GM19240 (cell line): ENCODE results near the gene EXOC4.

Experiments used
- DNase-seq: peaks from one replicate; pipeline ENCODE4 v3.0.0; 2011; ENCODE audit warnings: low spot score; ENCODE audit not compliant: insufficient read length

EXOC4 gene

DNA sequence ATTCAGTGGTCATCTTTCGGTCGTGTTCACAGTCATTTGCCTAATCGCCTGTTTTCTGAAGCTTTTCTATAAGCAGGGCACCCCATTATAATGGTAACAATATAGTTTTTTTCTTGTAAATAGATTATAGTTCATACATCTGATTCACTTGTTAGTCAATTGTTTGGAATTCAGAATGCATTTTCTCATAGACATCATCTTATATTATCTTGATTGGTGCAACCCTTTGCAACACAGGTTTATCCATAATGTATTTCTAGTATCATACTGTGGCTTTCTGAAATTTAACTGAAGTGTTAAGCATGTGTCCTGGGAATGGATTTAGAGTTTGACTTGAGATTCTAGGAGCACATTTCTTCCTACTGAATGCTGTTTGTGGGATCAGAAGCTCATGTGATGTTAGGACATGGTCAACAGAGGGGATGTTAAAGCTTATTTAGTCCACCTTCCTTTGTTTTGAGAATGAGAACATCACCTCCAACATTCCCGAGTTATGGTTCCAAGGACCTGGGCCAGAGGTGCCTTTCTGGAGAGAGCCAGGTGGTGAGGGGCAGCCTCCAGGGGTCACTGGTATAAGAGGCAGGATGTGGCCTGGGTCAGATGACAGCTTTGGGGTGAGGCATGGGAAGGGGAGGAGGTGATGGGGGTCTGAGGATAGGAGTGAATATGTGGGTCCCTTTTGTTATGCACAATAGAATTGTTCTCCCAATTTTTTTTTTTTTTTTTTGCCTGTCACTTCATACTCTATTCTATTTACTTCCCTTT is 415.6 kb downstream of the EXOC4 start:
- no peak for DNase-seq

DNA sequence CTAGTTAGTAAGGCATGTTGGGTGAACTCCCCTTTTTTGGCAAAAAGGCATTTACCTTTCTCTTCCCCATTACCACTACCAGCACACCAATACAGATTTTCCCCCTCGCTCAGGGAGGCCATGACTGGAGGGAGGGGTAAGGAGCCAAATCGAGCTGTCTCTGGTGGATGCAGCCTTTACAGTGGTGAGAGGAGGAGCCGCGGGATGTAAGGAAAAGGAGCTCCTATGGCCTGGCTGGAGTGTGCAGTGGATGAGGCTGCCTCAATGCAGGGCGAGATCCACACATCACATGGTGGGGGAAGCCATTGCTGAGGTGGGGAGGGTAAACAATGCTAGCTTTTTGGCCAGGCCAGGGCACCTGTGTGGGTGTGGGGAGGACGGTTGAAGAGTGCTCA is 416.2 kb downstream of the EXOC4 start:
- DNase-seq: no peak

DNA sequence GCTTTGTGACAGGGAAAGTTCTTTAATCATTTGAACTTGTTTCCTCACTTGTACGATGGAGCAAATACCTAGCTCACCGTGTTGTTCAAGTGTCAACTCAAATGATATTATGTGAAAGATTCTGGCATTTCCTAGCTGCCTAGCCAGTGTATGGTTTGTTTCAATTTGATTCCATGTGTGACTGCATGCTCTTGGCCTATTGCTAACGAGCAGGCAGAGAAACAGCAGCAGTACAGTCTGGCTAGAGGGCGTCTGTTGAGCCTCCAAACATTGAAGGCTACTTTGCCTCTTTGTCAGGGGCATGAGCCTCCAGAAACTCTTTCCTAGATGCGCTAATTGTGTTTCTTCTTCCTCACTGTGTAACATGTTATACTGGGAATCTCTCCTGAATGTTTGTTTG is 417.4 kb downstream of the EXOC4 start:
- DNase-seq: no peak

DNA sequence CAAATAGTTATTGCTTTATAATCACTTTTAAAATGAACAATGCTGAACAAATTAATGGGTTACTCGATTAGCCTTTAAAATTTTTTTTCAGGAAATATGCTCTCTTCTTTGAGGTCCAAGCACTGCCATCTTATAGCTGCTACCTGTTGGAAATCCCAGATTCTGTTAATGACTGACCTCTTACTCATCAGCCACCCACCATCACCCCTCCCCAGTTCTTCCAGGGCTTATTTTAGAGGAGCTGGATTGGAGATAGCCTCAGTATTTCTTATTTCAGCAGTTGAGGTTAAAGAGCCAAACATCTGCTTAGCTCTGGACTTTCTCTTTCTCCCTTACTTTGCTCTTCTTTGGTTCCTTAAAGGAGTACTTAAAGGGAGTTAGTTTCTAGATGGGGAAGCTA is 420.0 kb downstream of the EXOC4 start:
- DNase-seq: no peak

DNA sequence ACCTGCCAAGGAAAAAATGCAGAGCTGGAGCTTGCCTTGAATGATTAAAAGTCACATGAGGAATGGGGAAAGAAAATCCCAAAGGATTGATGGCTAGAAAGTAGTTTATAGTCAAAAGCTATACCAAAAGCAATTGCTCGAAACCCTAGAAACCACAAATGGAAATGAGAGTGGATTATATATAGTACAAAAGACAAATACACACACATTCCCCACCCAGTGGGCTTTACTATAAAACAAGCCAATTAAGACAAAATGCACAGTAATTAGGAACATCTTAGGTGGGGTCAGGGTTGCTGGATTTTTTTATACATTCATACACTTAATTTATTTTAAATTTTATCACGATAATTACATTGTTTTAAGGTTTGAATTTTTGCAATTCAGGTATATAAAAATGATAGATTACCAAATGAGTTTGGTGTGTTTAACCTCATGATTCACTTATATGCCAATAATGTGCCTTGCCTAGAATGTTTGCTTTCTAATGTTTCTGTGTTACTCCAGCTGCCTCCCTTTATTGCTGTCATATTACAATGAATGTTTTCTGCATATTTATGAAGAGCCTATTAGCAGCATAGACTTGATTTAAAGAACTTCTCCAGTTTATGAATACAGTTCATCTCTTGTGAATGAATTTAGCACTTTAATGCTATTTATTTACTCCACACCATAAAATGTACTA is 421.3 kb downstream of the EXOC4 start:
- DNase-seq: no peak

DNA sequence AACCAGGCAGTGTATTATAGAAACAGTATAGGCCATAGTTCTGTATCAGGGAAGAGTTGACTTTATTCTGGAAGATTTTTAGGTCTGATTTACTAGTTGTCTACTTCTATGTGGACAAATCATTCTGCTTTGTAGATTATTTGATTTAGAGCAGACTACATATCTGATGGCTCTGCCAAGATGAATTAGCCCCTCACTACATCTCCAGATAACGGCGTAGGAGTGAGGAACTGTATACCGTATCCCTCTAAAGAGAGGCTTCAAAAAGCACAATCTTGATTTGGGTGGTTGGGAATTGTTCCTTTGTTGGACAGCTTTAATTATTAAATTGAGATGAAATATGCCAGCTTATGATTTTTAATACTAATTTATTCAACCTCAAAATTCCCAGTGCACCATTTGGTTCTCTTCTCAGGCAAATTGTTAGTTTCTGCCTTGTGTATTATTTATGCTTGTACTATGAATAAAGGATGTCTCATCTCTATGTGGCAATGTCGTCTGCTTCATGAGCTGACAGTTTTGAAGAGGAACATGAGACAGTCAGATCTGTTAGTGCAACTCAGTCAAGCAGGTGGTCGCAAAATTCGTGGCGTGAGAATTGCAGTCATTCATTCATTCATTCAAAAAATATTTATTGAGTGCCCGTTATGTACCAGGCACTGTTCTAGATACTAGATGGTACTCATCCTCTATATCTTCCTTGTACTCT is 422.8 kb downstream of the EXOC4 start:
- DNase-seq: no peak

DNA sequence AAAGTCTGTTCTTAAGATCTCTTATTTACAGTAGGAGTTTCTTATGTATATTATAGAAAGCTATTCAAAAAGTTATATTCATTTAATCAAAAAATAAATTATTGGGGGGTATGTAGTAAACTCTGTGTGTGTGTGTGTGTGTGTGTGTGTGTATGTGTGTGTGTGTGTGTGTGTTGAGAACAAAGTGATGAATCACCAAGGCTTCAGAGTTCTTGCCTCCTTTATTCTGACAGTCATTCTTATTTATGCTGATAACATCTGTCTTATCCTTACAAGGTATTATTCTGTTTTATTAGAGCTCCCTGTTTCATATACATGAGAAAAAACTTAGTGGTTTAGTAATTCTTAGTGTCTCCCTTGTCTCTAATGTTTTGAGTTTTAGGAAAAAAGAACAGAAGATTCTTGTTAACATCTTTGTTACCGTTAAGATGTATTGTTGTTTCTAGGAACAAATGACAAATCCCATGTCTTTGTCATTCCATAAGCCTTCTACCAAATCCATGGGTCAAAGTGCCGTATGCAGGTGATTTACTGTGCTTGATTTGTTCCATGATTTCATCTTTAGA is 424.0 kb downstream of the EXOC4 start:
- DNase-seq: no peak

DNA sequence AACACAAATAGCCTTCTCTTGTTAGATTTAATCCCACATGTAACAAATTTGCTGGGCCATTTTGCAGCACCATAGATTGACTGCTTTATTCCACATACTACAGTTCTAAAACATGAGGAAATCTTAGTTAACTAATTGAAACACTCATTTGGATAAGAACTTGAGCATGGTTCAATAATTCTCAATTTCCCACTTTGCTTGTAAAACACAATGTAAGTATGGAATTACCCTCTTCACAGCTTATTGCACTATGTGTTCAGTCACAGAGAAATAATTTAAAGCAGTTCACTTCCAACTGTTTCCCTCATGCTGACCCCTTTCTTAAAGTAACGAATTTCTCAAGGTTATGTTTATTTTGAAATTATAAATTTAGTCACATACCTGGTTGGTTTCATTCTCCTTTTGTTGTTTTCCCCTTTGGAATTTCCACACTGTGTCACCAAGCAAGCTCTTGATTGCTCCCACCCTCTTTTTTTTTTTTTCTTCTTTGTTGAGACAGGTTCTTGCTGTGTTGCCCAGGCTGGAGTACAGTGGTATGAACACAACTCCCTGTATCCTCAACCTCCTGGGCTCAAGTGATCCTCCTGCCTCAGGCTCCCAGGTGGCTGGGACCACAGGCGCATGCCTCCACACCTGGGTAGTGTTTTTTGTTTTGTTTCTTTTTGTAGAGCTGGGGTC is 425.4 kb downstream of the EXOC4 start:
- DNase-seq: no peak

DNA sequence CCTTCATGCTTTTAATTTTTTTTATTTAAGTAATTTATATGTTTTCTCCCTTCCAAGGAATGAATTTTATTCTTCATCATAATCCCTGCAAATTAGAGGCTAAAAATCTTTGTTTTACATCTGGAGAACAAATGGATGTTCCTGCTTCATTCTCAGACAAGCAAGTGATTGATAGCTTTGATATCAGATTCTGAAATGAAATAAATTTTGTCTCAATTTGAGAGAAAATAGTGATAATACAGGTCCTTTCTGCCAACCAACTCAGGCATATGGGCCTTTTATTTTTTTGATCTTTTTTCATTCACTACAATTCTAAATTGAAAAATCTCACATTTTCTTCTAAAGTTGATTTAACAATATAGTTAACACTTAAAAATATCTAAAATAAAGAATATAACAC is 427.1 kb downstream of the EXOC4 start:
- DNase-seq: no peak

DNA sequence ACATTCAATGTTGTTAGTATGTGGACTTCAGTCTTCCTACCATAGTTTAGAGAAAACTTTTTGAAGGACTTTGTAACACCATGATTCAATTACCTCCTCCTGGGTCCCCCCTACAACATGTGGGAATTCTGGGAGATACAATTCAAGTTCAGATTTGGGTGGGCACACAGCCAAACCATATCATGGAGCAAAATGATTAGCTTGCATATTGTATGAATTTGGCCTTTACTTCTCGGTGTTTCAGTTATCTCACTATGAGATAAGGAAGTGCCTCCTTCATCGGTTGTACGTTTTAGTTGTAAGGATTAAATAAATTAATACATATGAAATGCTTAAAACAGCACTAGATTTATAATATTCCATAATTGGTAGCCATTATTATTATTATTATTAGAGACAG is 428.7 kb downstream of the EXOC4 start:
- no peak for DNase-seq

DNA sequence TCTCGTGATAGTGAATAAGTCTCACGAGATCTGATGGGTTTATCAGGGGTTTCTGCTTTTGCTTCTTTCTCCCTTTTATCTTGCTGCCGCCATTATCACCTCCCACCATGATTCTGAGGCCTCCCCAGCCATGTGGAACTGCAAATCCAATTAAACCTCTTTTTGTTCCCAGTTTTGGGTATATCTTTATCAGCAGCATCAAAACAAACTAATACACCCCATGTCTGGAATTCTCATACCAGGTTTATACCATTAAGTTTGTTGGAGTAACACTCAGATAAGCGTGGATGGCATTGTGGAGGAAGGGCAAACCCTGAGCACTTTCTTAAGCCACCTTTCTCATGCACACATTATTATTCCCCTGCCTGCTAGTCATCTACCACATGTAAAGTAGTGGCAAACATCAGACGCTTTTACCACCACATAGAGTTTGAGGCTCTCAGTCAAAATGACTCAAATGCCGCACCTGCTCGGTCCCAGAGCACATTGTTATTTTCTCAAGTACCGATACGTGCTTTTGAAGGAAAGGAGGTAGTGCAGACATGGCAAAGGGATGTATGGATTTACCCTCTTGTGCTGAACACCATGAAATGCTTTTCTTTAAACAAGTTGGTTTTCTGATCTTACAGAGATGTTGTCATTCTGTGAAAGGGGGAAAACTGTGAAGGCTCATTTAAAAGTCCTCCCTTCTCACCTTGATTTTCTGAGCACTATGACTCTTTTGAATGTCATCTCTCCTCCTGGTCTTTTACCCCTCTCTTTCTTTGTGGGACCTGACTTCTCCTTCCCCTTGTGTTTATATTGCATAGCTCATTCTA is 429.7 kb downstream of the EXOC4 start:
- no peak for DNase-seq

DNA sequence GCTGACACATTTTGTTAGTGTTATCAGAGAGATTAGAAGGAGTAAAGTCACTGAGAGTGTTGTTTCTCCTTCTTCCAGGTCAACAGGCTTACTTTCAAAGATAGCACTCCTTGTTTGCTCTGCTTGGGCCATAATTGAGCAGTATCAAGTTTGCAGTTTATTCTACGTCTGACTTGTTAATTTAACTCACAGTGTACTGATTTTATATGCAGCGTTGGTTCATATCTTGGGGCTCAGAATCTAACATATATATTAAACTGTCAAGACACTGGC is 430.2 kb downstream of the EXOC4 start:
- DNase-seq: no peak

DNA sequence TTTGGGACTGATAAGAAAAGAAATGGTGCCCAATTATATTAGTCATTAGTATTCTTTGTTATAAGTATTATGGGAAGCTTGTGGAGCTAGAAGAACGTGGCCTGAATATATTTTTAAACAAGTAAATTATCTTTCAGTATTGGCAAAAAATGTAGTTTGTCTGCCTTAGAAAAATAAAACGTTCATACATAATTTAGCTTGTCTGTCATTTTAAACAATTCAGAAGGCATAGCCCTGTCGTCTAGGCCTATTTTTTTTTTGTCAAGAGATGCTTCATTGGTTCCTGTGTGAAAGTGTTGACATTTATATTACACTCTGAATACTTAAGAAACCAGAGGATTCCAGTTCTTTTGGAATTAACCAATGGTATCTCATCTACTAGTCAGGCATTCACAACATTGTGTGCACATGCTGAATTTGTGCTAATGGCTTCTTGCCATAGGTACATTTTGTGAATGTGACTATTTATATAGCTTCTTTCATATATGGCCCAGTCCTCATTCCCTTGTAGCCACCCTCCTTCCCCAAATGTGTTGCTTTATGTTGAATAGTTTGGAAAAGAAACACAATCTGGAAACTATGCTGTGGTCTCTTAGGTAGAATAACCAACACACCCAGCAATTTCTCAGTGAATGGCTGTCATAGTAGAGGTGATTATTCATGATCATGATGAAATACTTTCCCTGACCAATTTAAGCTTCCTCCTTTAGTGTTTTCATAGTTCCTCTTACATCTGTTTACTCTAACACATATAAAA is 435.8 kb downstream of the EXOC4 start:
- no peak for DNase-seq

DNA sequence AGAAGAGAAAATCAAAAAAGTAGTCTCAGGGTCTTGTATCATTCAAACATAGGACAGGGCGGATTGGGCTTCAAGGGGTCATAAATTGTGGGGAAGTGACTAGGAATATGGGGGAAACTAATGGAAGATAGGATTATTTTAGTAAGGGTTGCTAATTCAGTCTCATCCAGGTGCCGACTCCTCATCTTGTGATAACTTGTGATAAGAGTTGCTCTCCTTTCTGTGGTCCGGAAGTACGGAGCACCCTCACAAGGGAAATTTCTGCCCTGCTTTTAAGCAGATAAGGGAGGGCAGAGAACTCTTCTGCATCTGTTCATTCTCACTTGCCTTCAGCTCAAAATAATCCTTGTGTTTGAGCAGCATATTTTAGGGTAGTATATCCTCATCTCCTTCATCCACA is 437.9 kb downstream of the EXOC4 start:
- DNase-seq: no peak

DNA sequence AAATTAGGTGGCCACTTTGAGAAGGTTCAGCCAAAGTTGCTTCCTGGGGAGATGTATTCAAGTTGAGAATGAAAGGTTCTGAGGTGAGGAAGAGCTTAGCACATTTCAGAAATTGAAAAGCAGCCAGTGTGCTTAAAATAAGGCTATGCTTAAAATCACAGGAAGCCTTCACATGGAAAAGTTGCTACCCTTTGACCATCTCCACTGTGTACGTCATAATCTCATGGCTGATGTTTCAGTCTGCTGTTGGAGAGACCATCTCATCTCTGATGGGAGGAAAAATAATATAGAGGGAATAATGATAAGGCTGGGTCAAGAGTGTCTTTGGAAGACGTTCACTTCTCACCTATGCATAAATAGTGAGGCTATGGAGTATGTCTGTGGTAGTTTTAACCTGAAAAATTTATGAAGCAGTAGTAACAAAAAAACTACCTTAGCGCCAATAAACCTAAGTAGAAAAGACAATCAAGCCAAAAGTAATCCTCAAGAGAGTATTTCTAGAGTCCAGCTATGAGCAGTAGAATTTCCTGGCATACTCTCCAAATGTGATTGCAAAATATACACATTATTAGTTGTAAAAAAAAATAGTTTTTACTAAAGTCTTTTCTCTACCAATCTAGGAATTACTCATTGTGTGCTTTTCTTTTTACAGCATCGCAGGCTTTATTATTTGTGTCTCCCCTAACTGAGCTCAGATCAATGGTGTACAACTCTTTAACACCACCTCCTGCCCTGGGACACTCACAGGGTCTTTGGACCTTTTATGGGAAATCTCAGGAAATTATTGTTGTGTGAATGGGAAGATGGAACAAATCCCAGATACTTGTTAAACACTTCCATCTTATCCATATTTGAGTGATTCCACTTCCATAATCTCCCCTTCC is 439.1 kb downstream of the EXOC4 start:
- DNase-seq: no peak

DNA sequence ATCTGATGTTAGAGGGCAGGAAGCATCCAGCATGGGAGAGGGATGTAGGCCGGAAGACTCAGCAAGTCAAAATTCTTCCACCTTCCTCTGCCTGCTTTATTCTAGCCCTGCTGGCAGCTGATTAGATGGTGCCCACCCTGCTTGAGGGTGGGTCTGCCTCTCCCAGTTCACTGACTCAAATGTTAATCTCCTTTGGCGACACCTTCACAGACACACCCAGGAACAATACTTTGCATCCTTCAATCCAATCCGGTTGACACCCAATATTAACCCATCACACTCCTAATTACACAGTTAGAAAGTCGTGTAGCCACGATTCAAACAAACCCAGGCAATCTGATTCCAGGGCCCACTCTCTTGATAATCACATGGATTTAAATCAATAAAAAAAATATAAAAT is 440.4 kb downstream of the EXOC4 start:
- DNase-seq: no peak

DNA sequence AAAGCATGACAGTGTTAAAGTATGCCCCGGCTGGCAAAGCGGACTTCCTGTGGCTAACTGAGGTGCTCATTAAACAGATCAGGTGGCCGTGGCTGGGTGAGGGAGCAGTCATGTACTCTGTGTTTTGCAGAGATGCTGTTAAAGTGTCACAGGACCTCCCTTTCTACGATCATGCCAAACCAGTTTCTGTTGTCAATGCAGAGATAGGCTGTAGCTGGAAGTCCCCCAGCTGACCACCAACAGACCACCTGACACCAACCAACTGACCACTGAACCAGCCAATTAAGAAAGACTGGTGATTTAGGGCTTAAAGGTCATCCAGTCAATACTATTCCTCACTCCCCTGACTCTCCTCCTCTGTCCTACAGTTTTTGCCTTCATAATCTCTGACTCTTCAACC is 443.2 kb downstream of the EXOC4 start:
- no peak for DNase-seq

DNA sequence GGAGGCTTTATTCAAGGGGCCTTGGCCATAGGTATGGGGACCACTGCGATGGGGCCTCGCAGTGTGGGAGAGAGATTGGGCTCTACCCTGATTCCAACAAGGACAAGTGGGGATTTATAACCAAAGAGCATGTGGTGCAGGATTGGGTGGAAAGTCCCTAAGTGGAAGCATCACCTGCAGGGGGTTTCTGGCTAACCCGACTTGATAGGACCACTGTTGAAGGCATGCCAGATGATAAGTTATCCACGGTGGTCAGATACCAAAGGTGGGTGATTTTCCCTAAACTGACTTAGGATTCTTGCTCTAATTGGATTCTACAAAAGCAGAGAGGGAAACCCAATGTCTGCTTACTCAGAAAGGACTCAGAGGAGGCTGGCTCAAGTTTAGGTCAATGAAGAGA is 444.7 kb downstream of the EXOC4 start:
- DNase-seq: no peak

DNA sequence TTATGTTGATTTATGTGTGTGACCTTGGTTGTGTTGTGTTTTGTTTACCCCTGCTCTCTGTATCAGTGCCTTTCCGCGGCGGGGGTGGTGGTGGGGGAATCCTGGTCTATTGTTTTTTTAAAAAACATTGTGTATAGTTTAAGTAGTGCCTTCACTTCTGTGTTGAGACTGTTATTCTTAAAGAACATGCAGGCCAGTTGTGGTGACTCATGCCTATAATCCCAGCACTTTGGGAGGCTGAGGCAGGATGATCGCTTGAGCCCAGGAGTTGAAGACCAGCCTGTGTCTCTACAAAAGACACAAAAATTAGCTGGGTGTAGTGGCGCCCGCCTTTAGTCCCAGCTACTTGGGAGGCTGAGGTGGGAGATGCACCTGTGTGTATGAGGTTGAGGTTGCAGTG is 445.2 kb downstream of the EXOC4 start:
- no peak for DNase-seq
